Brain microvascular endothelial cell (primary cell): Measurements from ENCODE around the gene SERINC2.

Experiments used
- DNase-seq: peaks from one replicate; pipeline ENCODE4 v3.0.0-alpha.2; 2020
- H3K27ac ChIP-seq: fragments of 250-450 bp; sonication (Bioruptor Pico); 2 replicates; pipeline ENCODE4 v1.5.1; 2020; ENCODE audit warnings: mild to moderate bottlenecking, moderate library complexity
- H3K27me3 ChIP-seq: fragments of 250-450 bp; sonication (Bioruptor Pico); replicated peaks from 2 replicates; pipeline ENCODE4 v1.5.1; 2020; ENCODE audit warnings: mild to moderate bottlenecking
- H3K36me3 ChIP-seq: fragments of 250-450 bp; sonication (Bioruptor Pico); replicated peaks from 2 replicates; pipeline ENCODE4 v1.5.1; 2020; ENCODE audit warnings: mild to moderate bottlenecking
- H3K4me3 ChIP-seq: 2 replicates; pipeline ENCODE4 v1.5.1; 2011; ENCODE audit warnings: low read depth, mild to moderate bottlenecking, control low read depth, low read length, moderate library complexity
- CTCF ChIP-seq: IDR thresholded peaks from 2 replicates; pipeline ENCODE4 v1.5.1; 2011; ENCODE audit warnings: low read depth, mild to moderate bottlenecking, moderate library complexity, low read length, control low read depth, inconsistent platforms; ENCODE audit errors: missing control alignments
- in situ Hi-C: cut with HindIII; loops from 2 replicates; pipeline ENCODE4 v1.10.0; 2017; ENCODE audit warnings: low sequenced_read_pairs, low pct_ligation_motif_present

Gene SERINC2

DNA sequence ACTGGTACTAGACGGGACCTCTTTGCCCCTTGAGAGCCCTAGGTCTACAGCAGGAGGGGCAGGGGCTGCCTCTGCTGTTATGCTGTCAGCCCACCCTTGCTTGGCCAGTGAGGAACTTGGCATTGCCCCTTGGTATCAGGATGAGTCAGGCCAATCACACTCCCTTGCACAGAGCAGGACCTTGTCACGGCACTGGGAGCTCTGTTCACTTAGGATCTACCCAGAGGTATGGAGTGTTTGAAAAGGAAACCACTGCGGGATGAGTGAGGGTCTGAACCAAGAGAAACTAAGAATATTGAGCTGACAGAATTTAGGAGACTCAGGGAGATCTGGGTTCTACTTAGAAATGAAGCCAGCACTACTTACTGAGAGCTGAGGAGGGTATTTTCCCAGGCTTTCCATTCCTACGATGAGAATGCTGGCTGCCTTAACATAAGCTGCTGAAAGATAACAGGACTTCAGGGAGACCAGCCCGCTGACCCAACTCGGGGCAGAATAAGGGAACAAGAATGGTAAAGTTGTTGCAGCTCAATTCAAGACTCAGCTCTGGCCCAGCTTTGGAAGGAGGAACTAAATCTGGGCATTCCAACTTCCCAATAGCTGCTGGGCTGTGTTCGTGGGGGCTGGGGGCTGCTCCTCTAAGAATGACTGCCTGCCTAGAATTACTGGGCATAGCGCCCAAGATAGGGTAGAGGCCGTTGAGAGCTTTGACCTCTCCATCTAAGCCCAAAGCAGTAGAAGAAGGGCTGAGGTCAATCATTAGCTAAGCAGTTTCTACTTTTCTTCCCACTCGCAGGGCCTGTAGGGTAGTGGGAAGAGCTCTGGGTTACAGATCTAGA lies 41.7 kb upstream of the SERINC2 start:
- no peaks in the 10 kb centered on the region for H3K27me3 ChIP-seq
- no peak overlapping the region for H3K27ac ChIP-seq
- peaks cover 10% of the 10 kb centered on the region for H3K36me3 ChIP-seq
- in situ Hi-C loops = no loop called here
- no peak for DNase-seq
- no peak overlapping the region for H3K4me3 ChIP-seq
- no peak for TF ChIP-seq CTCF

- Histone ChIP-seq H3K27ac (no peak overlapping the region), H3K36me3 (peaks cover 6% of the 10 kb centered on the region), H3K4me3 (peak overlapping the region; percentile 47), H3K27me3 (no peaks in the 10 kb centered on the region)
- in situ Hi-C loops = no loop called here
- no peak for TF ChIP-seq CTCF
- DNase-seq = no peak
Measured at GRCh38 chr1:31372051-31372450, 41.0 kb upstream of the SERINC2 start.

GRCh38 chr1:31372751-31373055 lies 40.3 kb upstream of the SERINC2 start:
- H3K4me3 ChIP-seq = peak overlapping the region; percentile 47
- TF ChIP-seq CTCF = no peak
- in situ Hi-C loops = no loop called here
- H3K27me3 ChIP-seq = no peaks in the 10 kb centered on the region
- no peak overlapping the region for H3K27ac ChIP-seq
- DNase-seq = no peak
- H3K36me3 ChIP-seq = no peaks in the 10 kb centered on the region

DNA sequence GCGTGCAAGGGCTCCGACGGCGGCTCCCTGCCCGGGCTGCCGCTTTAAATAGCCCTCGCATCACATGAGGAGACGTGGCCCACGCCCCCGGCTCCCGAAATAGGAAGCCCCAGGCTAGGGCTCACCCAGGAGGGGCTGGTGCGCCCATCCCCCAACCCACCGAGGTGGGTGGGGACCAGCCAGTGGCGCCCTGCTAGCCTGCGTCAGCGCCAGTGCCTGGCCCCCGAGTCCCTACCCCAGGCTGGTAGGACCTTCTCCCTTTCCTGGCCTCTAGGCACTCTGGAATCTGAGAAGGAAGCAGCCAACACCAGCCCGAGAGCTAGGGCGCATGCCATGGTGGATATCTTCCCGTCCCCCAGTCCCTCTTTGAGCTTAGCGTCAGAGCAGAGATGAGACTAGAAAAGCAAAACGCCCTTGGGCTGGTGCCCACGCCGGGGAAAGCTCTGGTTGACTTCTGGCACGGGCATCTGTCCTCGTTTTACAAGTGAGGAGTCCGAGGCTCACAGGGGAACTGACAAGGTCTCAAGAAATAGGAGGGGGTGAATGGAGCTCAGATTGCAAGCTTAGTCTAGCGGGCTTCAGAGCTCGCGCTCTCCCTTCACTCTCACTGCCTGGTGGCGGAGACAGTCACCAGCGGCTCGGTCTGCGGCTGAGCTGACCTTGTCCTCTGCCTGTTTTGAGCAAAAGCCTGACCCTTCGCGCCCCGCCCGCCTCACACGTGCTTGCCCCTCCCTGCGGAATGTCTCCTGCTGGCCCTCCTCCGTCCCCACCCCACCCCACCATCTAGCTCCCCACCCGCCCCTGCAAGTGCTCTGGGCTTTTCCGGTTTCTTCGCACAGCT lies 39.7 kb upstream of the SERINC2 start, which contains the start of gene FABP3:
Gene FABP3, minus strand, starts transcription at position 21 of the 841 bp plus-strand sequence. CDS start 62 bp downstream, outside the sequence.
- Histone ChIP-seq H3K27me3 (no peaks in the 10 kb centered on the region), H3K36me3 (no peaks in the 10 kb centered on the region), H3K4me3 (peak within 1 kb of the TSS; percentile 47), H3K27ac (peak within 1 kb of the TSS; percentile 33)
- in situ Hi-C loops = no loop called here
- peak; percentile 7 for TF ChIP-seq CTCF
- peak; percentile 50 for DNase-seq

DNA sequence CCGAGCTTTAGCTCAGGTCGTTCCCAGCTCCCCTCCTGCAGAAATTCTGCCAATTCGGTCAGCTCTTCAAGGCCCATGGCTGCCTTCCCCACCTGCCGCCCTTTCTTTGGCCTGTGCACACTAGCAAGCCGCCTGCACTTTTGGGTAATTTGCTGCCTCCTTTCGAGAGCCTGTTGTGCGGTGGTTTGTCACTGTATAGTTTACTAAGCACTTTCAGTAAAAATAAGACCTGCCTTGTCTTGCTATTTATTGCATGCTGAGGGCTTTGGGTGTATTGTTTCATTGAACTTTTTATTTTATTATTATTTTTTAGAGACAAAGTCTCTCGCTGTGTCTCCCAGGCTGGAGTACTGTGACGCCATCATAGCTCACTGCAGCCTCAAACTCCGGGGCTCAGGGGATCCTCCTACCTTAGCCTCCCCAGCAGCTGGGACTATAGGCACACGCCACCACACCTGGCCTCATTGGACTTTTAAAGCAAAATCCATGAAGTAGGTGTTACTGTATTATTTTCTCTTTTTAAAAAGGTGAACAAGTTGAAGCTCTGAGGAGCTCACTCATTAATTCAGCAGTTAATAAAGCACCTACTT lies 39.0 kb upstream of the SERINC2 start:
- Histone ChIP-seq H3K27ac (no peak overlapping the region), H3K27me3 (no peaks in the 10 kb centered on the region), H3K36me3 (no peaks in the 10 kb centered on the region), H3K4me3 (no peak overlapping the region)
- no peak for DNase-seq
- in situ Hi-C loops = no loop called here
- no peak for TF ChIP-seq CTCF
